Neutrophil (primary cell): ENCODE data around the gene KLHL7.

Experiments
- H3K27ac ChIP-seq: fragments of 200-600 bp; sonication (generic); 2 replicates; pipeline ENCODE4 v1.5.1; 2016; ENCODE audit warnings: mild to moderate bottlenecking, moderate library complexity
- H3K27me3 ChIP-seq: fragments of 200-600 bp; sonication (generic); 2 replicates; pipeline ENCODE4 v1.6.0; 2016; ENCODE audit warnings: mild to moderate bottlenecking
- H3K36me3 ChIP-seq: fragments of 200-600 bp; sonication (generic); 2 replicates; pipeline ENCODE4 v1.5.1; 2017
- H3K4me1 ChIP-seq, 2 experiments: fragments of 200-600 bp in 1 of 2; sonication (generic) in 1 of 2; 1 replicate in 1 of 2; 2 replicates in 1 of 2; pipeline versions ENCODE4 v1.5.1 to v1.6.1; 2013 to 2016; ENCODE audit warnings: low read depth in 1 of 2, low read length in 1 of 2, mild to moderate bottlenecking in 1 of 2, moderate library complexity in 1 of 2; ENCODE audit not compliant: control insufficient read depth in 1 of 2, insufficient read depth in 1 of 2
- H3K4me3 ChIP-seq, 2 experiments: fragments of 200-600 bp in 1 of 2; sonication (generic) in 1 of 2; 1 replicate in 1 of 2; 2 replicates in 1 of 2; pipeline ENCODE4 v1.5.1; 2013 to 2016; ENCODE audit warnings: low read depth in 1 of 2, low read length in 1 of 2, mild to moderate bottlenecking in 1 of 2, moderate library complexity in 1 of 2
- H3K9me3 ChIP-seq: fragments of 200-600 bp; sonication (generic); 2 replicates; pipeline ENCODE4 v1.5.1; 2016
- CTCF ChIP-seq: fragments of 200-600 bp; sonication (generic); IDR thresholded peaks from 2 replicates; pipeline ENCODE4 v1.5.1; 2016; ENCODE audit warnings: antibody characterized with exemption

Gene KLHL7

GRCh38 chr7:23164846-23165245, 59.3 kb downstream of the KLHL7 start:
- Histone ChIP-seq H3K9me3 (no peaks in the 10 kb centered on the region), H3K36me3 (peaks cover 9% of the 10 kb centered on the region), H3K4me1 (no peaks in the 10 kb centered on the region), H3K27me3 (no peaks in the 10 kb centered on the region), H3K4me3 (no peak overlapping the region), H3K27ac (no peak overlapping the region)
- TF ChIP-seq CTCF = no peak

- Histone ChIP-seq H3K36me3 (peaks cover 9% of the 10 kb centered on the region), H3K4me1 (no peaks in the 10 kb centered on the region), H3K4me3 (no peak overlapping the region), H3K27ac (no peak overlapping the region), H3K9me3 (no peaks in the 10 kb centered on the region), H3K27me3 (no peaks in the 10 kb centered on the region)
- TF ChIP-seq CTCF = no peak
These were observed 59.7 kb downstream of the KLHL7 start for GRCh38 chr7:23165316-23165715.

- Histone ChIP-seq H3K4me1 (no peaks in the 10 kb centered on the region), H3K9me3 (no peaks in the 10 kb centered on the region), H3K36me3 (peaks cover 9% of the 10 kb centered on the region), H3K27me3 (no peaks in the 10 kb centered on the region), H3K27ac (no peak overlapping the region), H3K4me3 (no peak overlapping the region)
- TF ChIP-seq CTCF = no peak
These were observed 62.1 kb downstream of the KLHL7 start for GRCh38 chr7:23167691-23168090.

GRCh38 chr7:23168111-23168885, 62.7 kb downstream of the KLHL7 start:
- H3K4me3 ChIP-seq = no peak overlapping the region
- peaks cover 9% of the 10 kb centered on the region for H3K36me3 ChIP-seq
- no peaks in the 10 kb centered on the region for H3K9me3 ChIP-seq
- no peak for TF ChIP-seq CTCF
- H3K27ac ChIP-seq = no peak overlapping the region
- no peaks in the 10 kb centered on the region for H3K27me3 ChIP-seq
- no peaks in the 10 kb centered on the region for H3K4me1 ChIP-seq

- peaks cover 1 to 5% of the 10 kb centered on the region in 2 experiments for H3K4me1 ChIP-seq
- no peak for TF ChIP-seq CTCF
- no peaks in the 10 kb centered on the region for H3K9me3 ChIP-seq
- H3K36me3 ChIP-seq = peaks cover 5% of the 10 kb centered on the region
- H3K27ac ChIP-seq = no peak overlapping the region
- H3K27me3 ChIP-seq = peaks cover 33% of the 10 kb centered on the region
- H3K4me3 ChIP-seq = no peak overlapping the region
These were observed 70.4 kb downstream of the KLHL7 start for GRCh38 chr7:23175938-23176337.
